A673 (cell line): ENCODE measurements around the gene TM4SF4. TPM values are rescaled to one million over a fixed set of nuclear protein-coding genes. Genes with fewer than 3 reads are reported as not detected.
A peak's percentile ranks its signal among the peaks of the same experiment; 100 is the strongest.

ENCODE experiments used
- BruUV-seq: library from RNA; stranded (reverse); fragments of 400-500 nt; replicated peaks from 2 replicates; lab custom pipeline; 2021; lab: Mats Ljungman, UMichigan
- CTCF ChIA-PET: fragments of 300-600 bp; sonication (Branson Sonifier 250); formaldehyde crosslinking; loops from one replicate; lab custom pipeline; 2022; ENCODE audit warnings: antibody characterized with exemption; lab: Charles Lee
- POLR2A ChIA-PET: fragments of 300-600 bp; sonication (Branson Sonifier 250); formaldehyde crosslinking; loops from one replicate; lab custom pipeline; 2022; ENCODE audit warnings: antibody characterized with exemption; ENCODE audit not compliant: low non-redundant PET; lab: Charles Lee
- DNase-seq: peaks from one replicate; pipeline ENCODE4 v3.0.0-alpha.2; 2015; ENCODE audit warnings: low spot score
- H3K27ac ChIP-seq: fragments of 200-600 bp; sonication (generic); 2 replicates; pipeline ENCODE4 v1.5.1; 2016; ENCODE audit warnings: mixed run types, low read depth, mild to moderate bottlenecking, mixed read lengths, antibody characterized with exemption, low read length; ENCODE audit not compliant: poor library complexity, severe bottlenecking
- H3K27me3 ChIP-seq: fragments of 200-600 bp; sonication (generic); replicated peaks from 2 replicates; pipeline ENCODE4 v1.6.1; 2017; ENCODE audit warnings: mixed run types, low read depth, mild to moderate bottlenecking, mixed read lengths, antibody characterized with exemption, low read length; ENCODE audit not compliant: insufficient read depth, poor library complexity
- H3K36me3 ChIP-seq: fragments of 200-600 bp; sonication (generic); 2 replicates; pipeline ENCODE4 v1.6.1; 2016; ENCODE audit warnings: mixed run types, mild to moderate bottlenecking, mixed read lengths, antibody characterized with exemption, low read length; ENCODE audit not compliant: insufficient read depth, poor library complexity, severe bottlenecking
- H3K4me1 ChIP-seq: fragments of 200-600 bp; sonication (generic); 2 replicates; pipeline ENCODE4 v1.6.1; 2017; ENCODE audit warnings: mixed run types, mild to moderate bottlenecking, mixed read lengths, antibody characterized with exemption, low read length; ENCODE audit not compliant: insufficient read depth, poor library complexity, severe bottlenecking
- H3K4me3 ChIP-seq: fragments of 200-600 bp; sonication (generic); 2 replicates; pipeline ENCODE4 v1.5.1; 2016; ENCODE audit warnings: low read depth, mixed run types, mild to moderate bottlenecking, mixed read lengths, low read length; ENCODE audit not compliant: poor library complexity, severe bottlenecking
- H3K9me3 ChIP-seq: fragments of 200-600 bp; sonication (generic); 2 replicates; pipeline ENCODE4 v1.6.1; 2016; ENCODE audit warnings: mixed run types, low read depth, mild to moderate bottlenecking, mixed read lengths, antibody characterized with exemption, low read length; ENCODE audit not compliant: poor library complexity, severe bottlenecking
- CTCF ChIP-seq: fragments of 300-800, 200-600 bp; sonication (generic); conservative IDR thresholded peaks from 2 replicates; pipeline ENCODE4 v1.5.1; 2017; ENCODE audit warnings: low read depth, mild to moderate bottlenecking, antibody characterized with exemption, low read length, moderate library complexity, mixed read lengths
- EZH2 ChIP-seq: fragments of 200-600 bp; sonication (generic); IDR thresholded peaks from 2 replicates; pipeline ENCODE4 v1.6.1; 2017; ENCODE audit warnings: borderline replicate concordance, low read depth, mild to moderate bottlenecking, mixed read lengths, antibody characterized with exemption, low read length; ENCODE audit not compliant: poor library complexity, severe bottlenecking
- intact Hi-C: fragments of 100-400 bp; cut with micrococcal nuclease; formaldehyde crosslinking; loops from one replicate; pipeline ENCODE4 v1.10.0; 2022; ENCODE audit not compliant: unreplicated experiment
- total RNA-seq: library from RNA; stranded (reverse); gene quantifications from 2 replicates; pipeline ENCODE4 v1.2.3, GENCODE V29; 2021

The TM4SF4 gene
- total RNA-seq, 1 experiment from 2014 or later: not detected

GRCh38 chr3:149476225-149476624 lies 1.7 kb downstream of the TM4SF4 start:
- Histone ChIP-seq H3K9me3 (no peaks in the 10 kb centered on the region), H3K27ac (no peak overlapping the region), H3K4me3 (no peak overlapping the region), H3K4me1 (peaks cover 6% of the 10 kb centered on the region), H3K36me3 (no peaks in the 10 kb centered on the region), H3K27me3 (no peaks in the 10 kb centered on the region)
- ChIA-PET CTCF (no interaction called here), POLR2A (no interaction called here)
- DNase-seq: no peak
- intact Hi-C loops: no loop called here
- TF ChIP-seq CTCF: no peak
- TF ChIP-seq EZH2: no peak
- BruUV-seq: no TSS peak

- no peaks in the 10 kb centered on the region for H3K36me3 ChIP-seq
- TF ChIP-seq CTCF (no peak), EZH2 (no peak)
- no peak overlapping the region for H3K27ac ChIP-seq
- H3K27me3 ChIP-seq: no peaks in the 10 kb centered on the region
- DNase-seq: no peak
- no peak overlapping the region for H3K4me3 ChIP-seq
- H3K4me1 ChIP-seq: no peaks in the 10 kb centered on the region
- no TSS peak for BruUV-seq
- intact Hi-C loops: loop anchor here (1.0 to 10.0 kb wide), 5 partner anchors 82 to 522 kb away; no protein-coding TSS in a partner anchor
- CTCF ChIA-PET: interaction anchor here (0.6 to 0.7 kb wide), 3 partner anchors 16 to 308 kb away, joined by 3 read pairs; no protein-coding TSS in a partner anchor
- POLR2A ChIA-PET: no interaction called here
- no peaks in the 10 kb centered on the region for H3K9me3 ChIP-seq
These were observed 5.3 kb downstream of the TM4SF4 start for GRCh38 chr3:149479621-149480325.

- Histone ChIP-seq H3K9me3 (no peaks in the 10 kb centered on the region), H3K4me1 (no peaks in the 10 kb centered on the region), H3K36me3 (no peaks in the 10 kb centered on the region), H3K27me3 (no peaks in the 10 kb centered on the region), H3K4me3 (no peak overlapping the region), H3K27ac (no peak overlapping the region)
- BruUV-seq: no TSS peak
- POLR2A ChIA-PET: no interaction called here
- intact Hi-C loops: loop anchor here (1.0 to 10.0 kb wide), 5 partner anchors 83 to 523 kb away; no protein-coding TSS in a partner anchor
- peak; percentile 67 for DNase-seq
- CTCF ChIA-PET: interaction anchor here (0.7 kb wide), 1 partner anchor 309 kb away, joined by 3 read pairs; no protein-coding TSS in a partner anchor
- TF ChIP-seq CTCF: peak; percentile 89
- no peak for TF ChIP-seq EZH2
These were observed 6.0 kb downstream of the TM4SF4 start for GRCh38 chr3:149480326-149481017.
